H1 (cell line): Measurements from ENCODE around the gene BAK1. TPM values are rescaled to one million over a fixed set of nuclear protein-coding genes. Genes with fewer than 3 reads are reported as not detected.

Experiments
- CTCF ChIA-PET: fragments of 300-600 bp; sonication (Branson Sonifier 250); formaldehyde crosslinking; loops from one replicate; lab custom pipeline; 2021; ENCODE audit not compliant: partially characterized antibody; lab: Charles Lee
- POLR2A ChIA-PET: fragments of 300-600 bp; sonication (Branson Sonifier 250); formaldehyde crosslinking; loops from one replicate; lab custom pipeline; 2021; ENCODE audit warnings: inconsistent platforms; ENCODE audit not compliant: partially characterized antibody; lab: Charles Lee
- DNase-seq, 2 experiments: peaks; one replicate each; pipeline versions ENCODE4 v3.0.0 to v3.0.0-alpha.2; 2010 to 2022; ENCODE audit warnings: low spot score in 2 of 2, low read depth in 1 of 2, mixed read lengths in 1 of 2
- FAIRE-seq: peaks from 2 replicates; lab custom pipeline; 2011; peaks lifted over from hg19 to GRCh38; lab: Jason Lieb, UNC
- H2AFZ ChIP-seq: 2 replicates; pipeline ENCODE4 v1.8.1; 2012; ENCODE audit warnings: low read length, inconsistent platforms
- H2AK5ac ChIP-seq: 2 replicates; pipeline ENCODE4 v1.6.1; 2013; ENCODE audit warnings: low read depth, low read length
- H2BK120ac ChIP-seq: replicated peaks from 2 replicates; pipeline ENCODE3; 2013; ENCODE audit warnings: low read depth, low read length, inconsistent platforms
- H2BK12ac ChIP-seq: 2 replicates; pipeline ENCODE4 v1.6.1; 2013; ENCODE audit warnings: low read depth, low read length
- H2BK15ac ChIP-seq: 2 replicates; pipeline ENCODE4 v1.6.1; 2013; ENCODE audit warnings: low read length
- H2BK20ac ChIP-seq: 2 replicates; pipeline ENCODE4 v1.6.1; 2013; ENCODE audit warnings: low read length
- H2BK5ac ChIP-seq: 2 replicates; pipeline ENCODE4 v1.6.1; 2013; ENCODE audit warnings: low read depth, low read length
- H3K14ac ChIP-seq: 2 replicates; pipeline ENCODE4 v1.6.1; 2013; ENCODE audit warnings: inconsistent platforms; ENCODE audit not compliant: insufficient read length
- H3K18ac ChIP-seq: 2 replicates; pipeline ENCODE4 v1.6.1; 2013; ENCODE audit warnings: low read length; ENCODE audit errors: extremely low read depth
- H3K23ac ChIP-seq: 2 replicates; pipeline ENCODE4 v1.6.1; 2013; ENCODE audit warnings: inconsistent platforms; ENCODE audit not compliant: insufficient read length
- H3K23me2 ChIP-seq: 2 replicates; pipeline ENCODE4 v1.6.1; 2013; ENCODE audit warnings: low read depth, low read length
- H3K27ac ChIP-seq: 2 replicates; pipeline ENCODE4 v1.6.1; 2011; ENCODE audit warnings: low read depth, low read length, inconsistent platforms
- H3K27me3 ChIP-seq, 4 experiments: replicated peaks in 1 of 4; 1 replicate in 1 of 4; 2 replicates in 3 of 4; pipeline versions ENCODE4 v1.6.1 to v1.8.1; 2011 to 2013; ENCODE audit warnings: low read length in 3 of 4, mild to moderate bottlenecking in 3 of 4, inconsistent platforms in 2 of 4, mixed read lengths in 2 of 4, moderate library complexity in 1 of 4; ENCODE audit not compliant: control insufficient read depth in 3 of 4, insufficient read depth in 3 of 4; ENCODE audit errors: extremely low read depth in 1 of 4
- H3K36me3 ChIP-seq, 4 experiments: 2 replicates each; pipeline versions ENCODE4 v1.6.1 to v1.8.1; 2011 to 2013; ENCODE audit warnings: mild to moderate bottlenecking in 4 of 4, low read length in 3 of 4, moderate library complexity in 2 of 4, control low read depth in 1 of 4, inconsistent platforms in 1 of 4; ENCODE audit not compliant: insufficient read depth in 4 of 4, control insufficient read depth in 2 of 4
- H3K4ac ChIP-seq: replicated peaks from 2 replicates; pipeline ENCODE3; 2013; ENCODE audit warnings: low read length, low read depth, mixed read lengths, inconsistent platforms; ENCODE audit not compliant: insufficient read length
- H3K4me1 ChIP-seq, 4 experiments: replicated peaks in 1 of 4; 1 replicate in 1 of 4; 2 replicates in 3 of 4; pipeline versions ENCODE4 v1.6.1 to v1.8.1; 2011 to 2013; ENCODE audit warnings: low read length in 3 of 4, inconsistent platforms in 2 of 4, mixed read lengths in 1 of 4; ENCODE audit not compliant: insufficient read depth in 4 of 4, control insufficient read depth in 3 of 4
- H3K4me2 ChIP-seq, 2 experiments: 2 replicates each; pipeline versions ENCODE4 v1.6.1 to v1.8.1; 2011 to 2013; ENCODE audit warnings: low read depth in 2 of 2, low read length in 2 of 2, control low read depth in 1 of 2, inconsistent platforms in 1 of 2, mild to moderate bottlenecking in 1 of 2; ENCODE audit not compliant: insufficient read depth in 1 of 2
- H3K4me3 ChIP-seq, 4 experiments: fragments of 200-600, 300-600 bp in 1 of 4; sonication (generic), shearing (Covaris generic), sonication (Bioruptor Twin) in 1 of 4; 2 replicates each; pipeline versions ENCODE4 v1.5.1 to v1.8.1; 2011 to 2016; ENCODE audit warnings: low read length in 4 of 4, low read depth in 3 of 4, control low read depth in 2 of 4, inconsistent platforms in 2 of 4, mild to moderate bottlenecking in 2 of 4, mixed read lengths in 1 of 4, moderate library complexity in 1 of 4; ENCODE audit not compliant: insufficient read depth in 2 of 4; ENCODE audit errors: extremely low read depth in 1 of 4
- H3K56ac ChIP-seq: replicated peaks from 2 replicates; pipeline ENCODE3; 2013; ENCODE audit warnings: low read depth, mild to moderate bottlenecking, mixed read lengths, low read length, inconsistent platforms; ENCODE audit not compliant: insufficient read length
- H3K79me1 ChIP-seq: 2 replicates; pipeline ENCODE4 v1.6.1; 2013; ENCODE audit warnings: low read depth, low read length, control low read depth
- H3K79me2 ChIP-seq, 2 experiments: 2 replicates each; pipeline versions ENCODE4 v1.6.1 to v1.8.1; 2012 to 2013; ENCODE audit warnings: low read length in 2 of 2, mild to moderate bottlenecking in 2 of 2, inconsistent platforms in 1 of 2; ENCODE audit not compliant: insufficient read depth in 2 of 2, control insufficient read depth in 1 of 2
- H3K9ac ChIP-seq, 4 experiments: replicated peaks in 1 of 4; 1 replicate in 1 of 4; 2 replicates in 3 of 4; pipeline versions ENCODE4 v1.6.1 to v1.8.1; 2011 to 2013; ENCODE audit warnings: low read depth in 3 of 4, low read length in 3 of 4, control low read depth in 2 of 4, mild to moderate bottlenecking in 2 of 4, moderate library complexity in 2 of 4, inconsistent platforms in 1 of 4; ENCODE audit errors: extremely low read depth in 1 of 4
- H3K9me3 ChIP-seq, 2 experiments: 2 replicates each; pipeline versions ENCODE4 v1.6.1 to v1.8.1; 2012 to 2013; ENCODE audit warnings: mild to moderate bottlenecking in 2 of 2, moderate library complexity in 2 of 2, control low read depth in 1 of 2, inconsistent platforms in 1 of 2, low read depth in 1 of 2, low read length in 1 of 2, mixed read lengths in 1 of 2; ENCODE audit not compliant: insufficient read depth in 2 of 2
- H4K20me1 ChIP-seq, 2 experiments: replicated peaks in 1 of 2; 2 replicates each; pipeline versions ENCODE3 to v1.8.1; 2011 to 2013; ENCODE audit warnings: inconsistent platforms in 2 of 2, low read length in 2 of 2, mild to moderate bottlenecking in 1 of 2; ENCODE audit not compliant: insufficient read depth in 2 of 2, control insufficient read depth in 1 of 2
- H4K5ac ChIP-seq: 2 replicates; pipeline ENCODE4 v1.6.1; 2013; ENCODE audit warnings: low read length, low read depth, mixed read lengths, inconsistent platforms; ENCODE audit not compliant: insufficient read length
- H4K8ac ChIP-seq: 2 replicates; pipeline ENCODE4 v1.8.0; 2013; ENCODE audit warnings: mild to moderate bottlenecking, moderate library complexity, low read length, inconsistent platforms; ENCODE audit not compliant: insufficient read depth; ENCODE audit errors: extremely low read depth
- H4K91ac ChIP-seq: replicated peaks from 2 replicates; pipeline ENCODE3; 2013; ENCODE audit warnings: low read length, mixed read lengths, inconsistent platforms; ENCODE audit not compliant: insufficient read length
- ATF3 ChIP-seq: IDR thresholded peaks from 2 replicates; pipeline ENCODE4 v1.6.1; 2011; ENCODE audit warnings: low read depth, mild to moderate bottlenecking, low read length; ENCODE audit not compliant: insufficient read depth
- CTCF ChIP-seq, 3 experiments: IDR thresholded peaks; 1 replicate in 2 of 3; 2 replicates in 1 of 3; pipeline versions ENCODE4 v1.5.1 to v1.6.1; 2011; ENCODE audit warnings: low read length in 3 of 3, mild to moderate bottlenecking in 3 of 3, inconsistent platforms in 2 of 3, low read depth in 1 of 3, moderate library complexity in 1 of 3; ENCODE audit not compliant: insufficient read depth in 1 of 3; ENCODE audit errors: control extremely low read depth in 1 of 3
- KDM5A ChIP-seq: fragments of 200-600 bp; IDR thresholded peaks from 2 replicates; pipeline ENCODE4 v1.7.1; 2012; ENCODE audit warnings: mild to moderate bottlenecking, low read length, inconsistent platforms, mixed read lengths
- MAX ChIP-seq: IDR thresholded peaks from 2 replicates; pipeline ENCODE4 v1.6.1; 2012; ENCODE audit warnings: inconsistent platforms
- NRF1 ChIP-seq: IDR thresholded peaks from 2 replicates; pipeline ENCODE4 v1.6.1; 2011; ENCODE audit warnings: mild to moderate bottlenecking, low read depth, low read length, improper control_type of control experiment
- PHF8 ChIP-seq: fragments of 200-600 bp; sonication (generic); conservative IDR thresholded peaks from 2 replicates; pipeline ENCODE4 v1.7.1; 2012; ENCODE audit warnings: low read depth, mild to moderate bottlenecking, inconsistent platforms, low read length, moderate library complexity
- RAD21 ChIP-seq, 2 experiments: IDR thresholded peaks in 1 of 2; conservative IDR thresholded peaks in 1 of 2; 2 replicates each; pipeline ENCODE4 v1.6.1; 2011; ENCODE audit warnings: low read depth in 2 of 2, low read length in 2 of 2, improper control_type of control experiment in 1 of 2, inconsistent platforms in 1 of 2, mild to moderate bottlenecking in 1 of 2, moderate library complexity in 1 of 2
- WGBS, 2 experiments: shearing (Covaris generic) in 1 of 2; methylation state at CpG; one replicate each; pipeline versions ENCODE4 v1.1.6 to v1.1.7; 2013 to 2015; ENCODE audit warnings: low lambda C conversion rate in 2 of 2, mixed read lengths in 2 of 2, inconsistent platforms in 1 of 2, low coverage in 1 of 2, missing lambda C conversion rate in 1 of 2; ENCODE audit not compliant: insufficient replicate concordance in 2 of 2, insufficient coverage in 1 of 2, insufficient read length in 1 of 2; ENCODE audit errors: extremely low coverage in 1 of 2, missing lambda C conversion rate in 1 of 2; 5-methylcytosine and 5-hydroxymethylcytosine counted together
- polyA plus RNA-seq, 7 experiments: library from polyadenylated mRNA; depleted of rRNA in 3 of 7; stranded (reverse) in 5 of 7; unstranded in 2 of 7; fragments of >200 nt in 5 of 7; fragments of 200-250 nt in 2 of 7; gene quantifications; 1 replicate in 5 of 7; 2 replicates in 1 of 7; 4 replicates in 1 of 7; pipeline versions ENCODE4 v1.2.1 to v1.2.3, GENCODE V29; 2011 to 2013; ENCODE audit warnings: missing spikeins in 2 of 7, mixed read lengths in 2 of 7
- total RNA-seq: library from RNA; stranded (reverse); fragmentation: NEBNext Ultra II Directional; extraction: Animal tissue kit (Norgen Biotek cat#: 25700); gene quantifications from 2 replicates; pipeline ENCODE4 v1.2.1, GENCODE V29; 2021

The BAK1 gene
- total and polyA plus RNA-seq, 2 of the 8 experiments (the other 6 are each of a cell fraction or from before 2014, with no cell fraction given): 43.3 to 43.4 TPM

- Histone ChIP-seq H3K9me3 (no peaks in the 10 kb centered on the region), H3K27me3 (no peaks in the 10 kb centered on the region), H3K79me2 (no peaks in the 10 kb centered on the region), H3K56ac (peak overlapping the region; percentile 9), H4K91ac (peak overlapping the region; percentile 98), H2BK15ac (peak overlapping the region; percentile 25; the same call in 1 of the 2 replicates), H3K4me2 (no peak overlapping the region), H3K4ac (peak overlapping the region; percentile 61), H2AK5ac (peak overlapping the region; percentile 93; the same call in 1 of the 2 replicates), H4K5ac (no peak overlapping the region), H3K14ac (no peak overlapping the region), H3K18ac (peak overlapping the region; percentile 36; the same call in 1 of the 2 replicates), H2BK12ac (peak overlapping the region; percentile 94; the same call in 1 of the 2 replicates), H3K9ac (no peak overlapping the region), H4K8ac (peak overlapping the region; percentile 62), H3K4me3 (no peak overlapping the region), H2BK20ac (peak overlapping the region; percentile 100), H3K36me3 (no peaks in the 10 kb centered on the region), H3K23me2 (no peaks in the 10 kb centered on the region; the same call in 1 of the 2 replicates), H4K20me1 (no peaks in the 10 kb centered on the region), H3K27ac (no peak overlapping the region), H2BK120ac (peak overlapping the region; percentile 97), H3K79me1 (no peaks in the 10 kb centered on the region), H3K4me1 (peaks cover 5 to 28% (median 18%) of the 10 kb centered on the region in 4 experiments), H2AFZ (0 out of 2 replicates have a peak overlapping the region, but pooled peaks have one; percentile 38), H3K23ac (no peak overlapping the region), H2BK5ac (peak overlapping the region; percentile 92; the same call in 1 of the 2 replicates)
- FAIRE-seq (no peak), DNase-seq (peak in 1 of 2 experiments; percentile 62)
- ChIA-PET POLR2A (interaction anchor here (0.8 to 2.3 kb wide), 6 partner anchors 10 to 120 kb away, joined by 3 to 7 read pairs (median 4); partner anchors contain the start of genes BAK1 and UQCC2), CTCF (interaction anchor here (0.6 to 9.2 kb wide), 36 partner anchors 9 to 228 kb away, joined by 3 to 131 read pairs (median 5); partner anchors contain the start of genes BAK1 and ITPR3)
- WGBS, 2 experiments: 73% methylated on average over 14 of the region's 15 CpGs; no CpG with 5 or more reads in 1 of the 2 experiments
- TF ChIP-seq KDM5A (no peak), NRF1 (no peak), ATF3 (no peak), RAD21 (IDR thresholded peaks at IDR 0.05 in 1 of 2, conservative IDR thresholded peaks at IDR 0.05 in 1 of 2; ENCODE audit: low read depth in 2 of 2, low read length in 2 of 2) (peak; percentile 4 to 18; a peak in 1 of 4 replicates), CTCF (IDR thresholded peaks at IDR 0.05; ENCODE audit: control extremely low read depth in 1 of 3, insufficient read depth in 1 of 3, low read depth in 1 of 3, low read length in 3 of 3) (0 out of 4 replicates have a peak, but pooled peaks of 1 of the 3 experiments have one; percentile 19), PHF8 (no peak), MAX (no peak)
Measured at GRCh38 chr6:33590531-33591198, 10.6 kb upstream of the BAK1 start.
